Stimulated activated CD8-positive, alpha-beta memory T cell treated with anti-CD3 and anti-CD28 coated beads, Interleukin-4, amount 100 ng/mL, for 4 hours (primary cell): Measurements from ENCODE around the gene GALM.
"Not testable (repeated sequence)": the region's sequence is repeated elsewhere in the genome, so short reads cannot be mapped to it uniquely, and the experiment has no call there.

Experiments used
- DNase-seq, 2 donors: peaks; one replicate each; pipeline ENCODE4 v3.0.0-alpha.2; 2020; ENCODE audit warnings: low read depth in 2 of 2, low spot score in 1 of 2

Gene GALM

GRCh38 chr2:38680868-38681267 lies 15.0 kb downstream of the GALM start:
- not testable (repeated sequence) for DNase-seq

GRCh38 chr2:38682008-38682575 lies 16.2 kb downstream of the GALM start:
- DNase-seq, result no peak

GRCh38 chr2:38682620-38683019 lies 16.7 kb downstream of the GALM start:
- DNase-seq, result not testable (repeated sequence)

- DNase-seq, result no peak
These were observed 17.9 kb downstream of the GALM start for GRCh38 chr2:38683766-38684165.

GRCh38 chr2:38685116-38685735 lies 19.3 kb downstream of the GALM start:
- no peak for DNase-seq

- DNase-seq, result no peak
These were observed 24.8 kb downstream of the GALM start for GRCh38 chr2:38690499-38691420.

- DNase-seq, result no peak
These were observed 26.1 kb downstream of the GALM start for GRCh38 chr2:38691994-38692393.

- no peak for DNase-seq
These were observed 26.9 kb downstream of the GALM start for GRCh38 chr2:38692636-38693318.

- no peak for DNase-seq
These were observed 31.4 kb downstream of the GALM start for GRCh38 chr2:38697116-38697840.

- no peak for DNase-seq
These were observed 32.6 kb downstream of the GALM start for GRCh38 chr2:38698467-38699003.

- DNase-seq, result no peak
These were observed 34.3 kb downstream of the GALM start for GRCh38 chr2:38700113-38700785.

- no peak for DNase-seq
These were observed 35.1 kb downstream of the GALM start for GRCh38 chr2:38700881-38701458.

- DNase-seq, result no peak
These were observed 35.6 kb downstream of the GALM start for GRCh38 chr2:38701542-38701941.

GRCh38 chr2:38702413-38702812 lies 36.5 kb downstream of the GALM start:
- no peak for DNase-seq

- not testable (repeated sequence) for DNase-seq
These were observed 37.4 kb downstream of the GALM start for GRCh38 chr2:38703336-38703735.

- no peak for DNase-seq
These were observed 38.8 kb downstream of the GALM start for GRCh38 chr2:38704664-38705063.

GRCh38 chr2:38706846-38707345 lies 41.0 kb downstream of the GALM start:
- no peak for DNase-seq

GRCh38 chr2:38708491-38708890 lies 42.6 kb downstream of the GALM start:
- DNase-seq, result not testable (repeated sequence)

- DNase-seq, result no peak
These were observed 43.1 kb downstream of the GALM start for GRCh38 chr2:38708900-38709566.
